Testis (tissue), 3 donors: ENCODE measurements around the gene PTBP3. TPM values are rescaled to one million over a fixed set of nuclear protein-coding genes. Genes with fewer than 3 reads are reported as not detected.
A peak's percentile ranks its signal among the peaks of the same experiment; 100 is the strongest.

Experiments used
- DNase-seq: peaks from one replicate; pipeline ENCODE4 v3.0.0-alpha.2; 2019
- H3K27ac ChIP-seq, 2 donors: fragments of 200-600 bp; sonication (generic); one replicate each; pipeline ENCODE4 v1.5.1; 2019
- H3K27me3 ChIP-seq: fragments of 200-600 bp; sonication (generic); one replicate; pipeline ENCODE4 v1.5.1; 2019
- H3K36me3 ChIP-seq: fragments of 200-600 bp; sonication (generic); one replicate; pipeline ENCODE4 v1.5.1; 2017; ENCODE audit warnings: low read depth; ENCODE audit errors: missing control alignments
- H3K4me1 ChIP-seq: fragments of 200-600 bp; sonication (generic); one replicate; pipeline ENCODE4 v1.5.1; 2019
- H3K4me3 ChIP-seq, 2 donors: fragments of 200-600 bp; sonication (generic); one replicate each; pipeline ENCODE4 v1.5.1; 2017 to 2019
- H3K9me3 ChIP-seq: fragments of 200-600 bp; sonication (generic); one replicate; pipeline ENCODE4 v1.5.1; 2017
- CTCF ChIP-seq, 3 experiments: fragments of 450-650 bp in 2 of 3; fragments of 200-600 bp in 1 of 3; sonication (generic) in 1 of 3; IDR thresholded peaks; one replicate each; pipeline ENCODE4 v1.5.1; 2016 to 2019; ENCODE audit warnings: antibody characterized with exemption in 3 of 3, mild to moderate bottlenecking in 2 of 3, moderate library complexity in 1 of 3
- POLR2A ChIP-seq: fragments of 450-650 bp; IDR thresholded peaks from one replicate; pipeline ENCODE4 v1.6.1; 2017; ENCODE audit warnings: antibody characterized with exemption, mild to moderate bottlenecking, moderate library complexity
- WGBS, 2 donors: methylation state at CpG; one replicate each; pipeline ENCODE4 v1.1.5; 2018; 5-methylcytosine and 5-hydroxymethylcytosine counted together
- intact Hi-C: fragments of 100-400 bp; cut with DNase I; formaldehyde crosslinking; loops from one replicate; pipeline ENCODE4 v1.15.1; 2023; ENCODE audit warnings: low total_unique reads
- polyA plus RNA-seq: library from polyadenylated mRNA; stranded (reverse); fragments of 350-450 nt; fragmentation: Illumina TruSeq; extraction: RNeasy Lipid Tissue Mini Kit (QIAGEN cat#74804); gene quantifications from one replicate; pipeline ENCODE4 v1.2.3, GENCODE V29; 2014; ENCODE audit warnings: low read depth, low replicate concordance; ENCODE audit not compliant: insufficient read depth
- total RNA-seq, 2 donors: library from RNA; depleted of rRNA; stranded (reverse); fragments of >200 nt; gene quantifications; one replicate each; pipeline ENCODE4 v1.2.3, GENCODE V29; 2016

Gene PTBP3
- total and polyA plus RNA-seq, 3 donors from 2014 or later: 44.1 to 199 (median 172) TPM

GRCh38 chr9:112337547-112337946 lies 4.1 kb upstream of the PTBP3 start:
- no peak overlapping the region for H3K4me3 ChIP-seq
- DNase-seq: no peak
- WGBS, 2 donors: 45 to 58% methylated on average over 1 of the region's 1 CpG
- no peaks in the 10 kb centered on the region for H3K36me3 ChIP-seq
- H3K27ac ChIP-seq: no peak overlapping the region
- intact Hi-C loops: loop anchor here (10.0 kb wide), 1 partner anchor 243 kb away; no protein-coding TSS in a partner anchor
- TF ChIP-seq POLR2A: no peak
- TF ChIP-seq CTCF (IDR thresholded peaks at IDR 0.05): no peak
- H3K9me3 ChIP-seq: no peaks in the 10 kb centered on the region
- H3K27me3 ChIP-seq: no peaks in the 10 kb centered on the region
- H3K4me1 ChIP-seq: peaks cover 4% of the 10 kb centered on the region

GRCh38 chr9:112334432-112334841 lies 1.0 kb upstream of the PTBP3 start:
- no peak for TF ChIP-seq CTCF (IDR thresholded peaks at IDR 0.05)
- no peak for TF ChIP-seq POLR2A
- WGBS, 2 donors: 11% methylated on average over 8 of the region's 8 CpGs
- peaks cover 8% of the 10 kb centered on the region for H3K4me1 ChIP-seq
- H3K4me3 ChIP-seq: peak overlapping the region; percentile 67 to 100
- H3K9me3 ChIP-seq: no peaks in the 10 kb centered on the region
- peak overlapping the region; percentile 90 to 100 for H3K27ac ChIP-seq
- no peaks in the 10 kb centered on the region for H3K27me3 ChIP-seq
- intact Hi-C loops: loop anchor here (10.0 kb wide), 1 partner anchor 240 kb away; no protein-coding TSS in a partner anchor
- peak; percentile 59 for DNase-seq
- H3K36me3 ChIP-seq: no peaks in the 10 kb centered on the region

GRCh38 chr9:112333639-112334431 lies 416 bp upstream of the PTBP3 start:
- Histone ChIP-seq H3K27me3 (no peaks in the 10 kb centered on the region), H3K4me1 (peaks cover 8% of the 10 kb centered on the region), H3K36me3 (no peaks in the 10 kb centered on the region), H3K4me3 (peak overlapping the region; percentile 95 to 100), H3K9me3 (no peaks in the 10 kb centered on the region), H3K27ac (peak overlapping the region; percentile 99 to 100)
- intact Hi-C loops: loop anchor here (10.0 kb wide), 1 partner anchor 239 kb away; no protein-coding TSS in a partner anchor
- WGBS, 2 donors: 0 to 1% methylated on average over 13 to 26 of the region's 72 CpGs
- TF ChIP-seq CTCF (IDR thresholded peaks at IDR 0.05) (peak; percentile 40 to 56 (median 56)), POLR2A (no peak)
- DNase-seq: peak; percentile 95

GRCh38 chr9:112332674-112332976 lies 794 bp downstream of the PTBP3 start:
- WGBS, 2 donors: 0% methylated on average over 7 to 17 of the region's 19 CpGs
- Histone ChIP-seq H3K4me3 (peak overlapping the region; percentile 95 to 100), H3K27me3 (no peaks in the 10 kb centered on the region), H3K27ac (peak overlapping the region; percentile 99 to 100), H3K4me1 (peaks cover 8% of the 10 kb centered on the region), H3K9me3 (no peaks in the 10 kb centered on the region), H3K36me3 (no peaks in the 10 kb centered on the region)
- intact Hi-C loops: loop anchor here (10.0 kb wide), 1 partner anchor 238 kb away; no protein-coding TSS in a partner anchor
- TF ChIP-seq POLR2A: no peak
- TF ChIP-seq CTCF (IDR thresholded peaks at IDR 0.05): no peak
- DNase-seq: no peak
